OCI-LY7 (cell line): ENCODE results near the gene NUDT14. TPM values are rescaled to one million over a fixed set of nuclear protein-coding genes. Genes with fewer than 3 reads are reported as not detected.

ENCODE experiments used
- BruUV-seq: library from RNA; stranded (reverse); fragments of 400-500 nt; replicated peaks from 2 replicates; lab custom pipeline; 2021; lab: Mats Ljungman, UMichigan
- CTCF ChIA-PET: fragments of 300-600 bp; sonication (Branson Sonifier 250); formaldehyde crosslinking; loops from one replicate; lab custom pipeline; 2022; ENCODE audit warnings: antibody characterized with exemption; ENCODE audit not compliant: unreplicated experiment; lab: Charles Lee
- POLR2A ChIA-PET: fragments of 300-600 bp; sonication (Branson Sonifier 250); formaldehyde crosslinking; loops from one replicate; lab custom pipeline; 2022; ENCODE audit warnings: antibody characterized with exemption; lab: Charles Lee
- DNase-seq: peaks from one replicate; pipeline ENCODE4 v3.0.0-alpha.2; 2015; ENCODE audit warnings: low spot score
- H2AFZ ChIP-seq: fragments of 200-600 bp; sonication (generic), shearing (Covaris generic); 2 replicates; pipeline ENCODE4 v1.6.1; 2014; ENCODE audit warnings: mild to moderate bottlenecking, antibody characterized with exemption, low read length, moderate library complexity
- H3K27ac ChIP-seq: fragments of 200-600 bp; sonication (generic); 2 replicates; pipeline ENCODE4 v1.5.1; 2014; ENCODE audit warnings: mixed run types, low read depth, mild to moderate bottlenecking, moderate library complexity, low read length, inconsistent platforms; ENCODE audit not compliant: poor library complexity, severe bottlenecking
- H3K36me3 ChIP-seq: fragments of 200-600 bp; sonication (generic); 2 replicates; pipeline ENCODE4 v1.6.1; 2014; ENCODE audit warnings: mild to moderate bottlenecking, antibody characterized with exemption, low read length, moderate library complexity, mixed read lengths; ENCODE audit not compliant: insufficient read depth
- H3K4me1 ChIP-seq: fragments of 200-600 bp; sonication (generic); 2 replicates; pipeline ENCODE4 v1.5.1; 2014; ENCODE audit warnings: mild to moderate bottlenecking, low read length; ENCODE audit not compliant: insufficient read depth, poor library complexity, severe bottlenecking
- H3K4me2 ChIP-seq: fragments of 200-600 bp; sonication (generic); 2 replicates; pipeline ENCODE4 v1.6.1; 2014; ENCODE audit warnings: mild to moderate bottlenecking, low read length
- H3K4me3 ChIP-seq: fragments of 200-600 bp; sonication (generic); 2 replicates; pipeline ENCODE4 v1.5.1; 2014; ENCODE audit warnings: mild to moderate bottlenecking, low read depth, low read length; ENCODE audit not compliant: poor library complexity, severe bottlenecking
- H3K79me2 ChIP-seq: fragments of 200-600 bp; sonication (generic); 2 replicates; pipeline ENCODE4 v1.6.1; 2016; ENCODE audit warnings: low read depth, mild to moderate bottlenecking, low read length, moderate library complexity, mixed read lengths; ENCODE audit not compliant: insufficient read depth
- H3K9me2 ChIP-seq: fragments of 200-600 bp; sonication (generic); 2 replicates; pipeline ENCODE4 v1.6.1; 2016; ENCODE audit warnings: mild to moderate bottlenecking, low read length, mixed read lengths; ENCODE audit not compliant: insufficient read depth
- H3K9me3 ChIP-seq: fragments of 200-600 bp; sonication (generic); 2 replicates; pipeline ENCODE4 v1.6.1; 2014; ENCODE audit warnings: mild to moderate bottlenecking, mixed run types, low read length, mixed read lengths
- H4K20me1 ChIP-seq: fragments of 200-600 bp; sonication (generic); 2 replicates; pipeline ENCODE4 v1.6.1; 2014; ENCODE audit warnings: mild to moderate bottlenecking, antibody characterized with exemption, low read length, moderate library complexity, mixed read lengths; ENCODE audit not compliant: insufficient read depth
- CTCF ChIP-seq: fragments of 200-600 bp; sonication (generic); conservative IDR thresholded peaks from 2 replicates; pipeline ENCODE4 v1.5.1; 2014; ENCODE audit warnings: mild to moderate bottlenecking, antibody characterized with exemption, low read length, moderate library complexity, mixed read lengths
- EZH2phosphoT487 ChIP-seq: fragments of 200-600 bp; sonication (generic); IDR thresholded peaks from 2 replicates; pipeline ENCODE4 v1.6.1; 2018; ENCODE audit warnings: low read depth, borderline replicate concordance, mild to moderate bottlenecking, mixed run types, antibody characterized with exemption, low read length, moderate library complexity, mixed read lengths
- intact Hi-C: fragments of 100-400 bp; cut with micrococcal nuclease; formaldehyde crosslinking; loops from one replicate; pipeline ENCODE4 v1.10.0; 2022; ENCODE audit not compliant: unreplicated experiment
- total RNA-seq, 2 experiments: library from RNA; depleted of rRNA in 1 of 2; stranded (reverse); fragments of >200 nt in 1 of 2; shearing (Covaris generic) in 1 of 2; gene quantifications; 2 replicates each; pipeline ENCODE4 v1.2.3, GENCODE V29; 2014 to 2022

Gene NUDT14
- total RNA-seq, 2 experiments from 2014 or later, result 32.1 to 37.5 TPM

GRCh38 chr14:105126981-105127329 is 54.2 kb downstream of the NUDT14 start:
- intact Hi-C loops, result no loop called here
- Histone ChIP-seq H2AFZ (no peak overlapping the region), H4K20me1 (no peaks in the 10 kb centered on the region), H3K27ac (no peak overlapping the region), H3K4me3 (no peak overlapping the region), H3K36me3 (no peaks in the 10 kb centered on the region), H3K4me2 (no peak overlapping the region), H3K79me2 (no peaks in the 10 kb centered on the region), H3K9me2 (no peaks in the 10 kb centered on the region), H3K4me1 (no peaks in the 10 kb centered on the region), H3K9me3 (peaks cover 13% of the 10 kb centered on the region)
- ChIA-PET POLR2A (no interaction called here), CTCF (no interaction called here)
- BruUV-seq, result no TSS peak
- no peak for TF ChIP-seq CTCF
- no peak for TF ChIP-seq EZH2phosphoT487
- no peak for DNase-seq

- peaks cover 7% of the 10 kb centered on the region for H3K9me3 ChIP-seq
- H3K36me3 ChIP-seq, result no peaks in the 10 kb centered on the region
- H3K79me2 ChIP-seq, result no peaks in the 10 kb centered on the region
- no peaks in the 10 kb centered on the region for H4K20me1 ChIP-seq
- H2AFZ ChIP-seq, result no peak overlapping the region
- ChIA-PET CTCF (no interaction called here), POLR2A (no interaction called here)
- TF ChIP-seq CTCF, result no peak
- no peak overlapping the region for H3K27ac ChIP-seq
- no TSS peak for BruUV-seq
- no peaks in the 10 kb centered on the region for H3K9me2 ChIP-seq
- H3K4me2 ChIP-seq, result no peak overlapping the region
- DNase-seq, result no peak
- no peaks in the 10 kb centered on the region for H3K4me1 ChIP-seq
- intact Hi-C loops, result no loop called here
- H3K4me3 ChIP-seq, result no peak overlapping the region
These were observed 54.8 kb downstream of the NUDT14 start for GRCh38 chr14:105126126-105126980.

- Histone ChIP-seq H3K79me2 (no peaks in the 10 kb centered on the region), H3K4me3 (no peak overlapping the region), H2AFZ (no peak overlapping the region), H3K4me1 (no peaks in the 10 kb centered on the region), H3K27ac (no peak overlapping the region), H3K9me2 (no peaks in the 10 kb centered on the region), H3K9me3 (0 out of 2 replicates have a peak, but pooled peaks cover 10% of the 10 kb centered on the region), H3K36me3 (no peaks in the 10 kb centered on the region), H4K20me1 (no peaks in the 10 kb centered on the region), H3K4me2 (no peak overlapping the region)
- POLR2A ChIA-PET, result interaction anchor here (0.6 kb wide), 1 partner anchor 255 kb away, joined by 3 read pairs; no protein-coding TSS in a partner anchor
- BruUV-seq, result no TSS peak
- intact Hi-C loops, result no loop called here
- CTCF ChIA-PET, result no interaction called here
- no peak for DNase-seq
- TF ChIP-seq CTCF (no peak), EZH2phosphoT487 (no peak)
These were observed 56.3 kb downstream of the NUDT14 start for GRCh38 chr14:105124823-105125222.
